Stimulated activated CD8-positive, alpha-beta memory T cell treated with anti-CD3 and anti-CD28 coated beads, Interleukin-4, amount 100 ng/mL, for 24 hours (primary cell): ENCODE results near the gene KIAA1549.
A peak's percentile ranks its signal among the peaks of the same experiment; 100 is the strongest.
"Not testable (repeated sequence)": the region's sequence is repeated elsewhere in the genome, so short reads cannot be mapped to it uniquely, and the experiment has no call there.

Experiments
- DNase-seq: peaks from one replicate; pipeline ENCODE4 v3.0.0-alpha.2; 2020; ENCODE audit warnings: low read depth

KIAA1549 gene

DNA sequence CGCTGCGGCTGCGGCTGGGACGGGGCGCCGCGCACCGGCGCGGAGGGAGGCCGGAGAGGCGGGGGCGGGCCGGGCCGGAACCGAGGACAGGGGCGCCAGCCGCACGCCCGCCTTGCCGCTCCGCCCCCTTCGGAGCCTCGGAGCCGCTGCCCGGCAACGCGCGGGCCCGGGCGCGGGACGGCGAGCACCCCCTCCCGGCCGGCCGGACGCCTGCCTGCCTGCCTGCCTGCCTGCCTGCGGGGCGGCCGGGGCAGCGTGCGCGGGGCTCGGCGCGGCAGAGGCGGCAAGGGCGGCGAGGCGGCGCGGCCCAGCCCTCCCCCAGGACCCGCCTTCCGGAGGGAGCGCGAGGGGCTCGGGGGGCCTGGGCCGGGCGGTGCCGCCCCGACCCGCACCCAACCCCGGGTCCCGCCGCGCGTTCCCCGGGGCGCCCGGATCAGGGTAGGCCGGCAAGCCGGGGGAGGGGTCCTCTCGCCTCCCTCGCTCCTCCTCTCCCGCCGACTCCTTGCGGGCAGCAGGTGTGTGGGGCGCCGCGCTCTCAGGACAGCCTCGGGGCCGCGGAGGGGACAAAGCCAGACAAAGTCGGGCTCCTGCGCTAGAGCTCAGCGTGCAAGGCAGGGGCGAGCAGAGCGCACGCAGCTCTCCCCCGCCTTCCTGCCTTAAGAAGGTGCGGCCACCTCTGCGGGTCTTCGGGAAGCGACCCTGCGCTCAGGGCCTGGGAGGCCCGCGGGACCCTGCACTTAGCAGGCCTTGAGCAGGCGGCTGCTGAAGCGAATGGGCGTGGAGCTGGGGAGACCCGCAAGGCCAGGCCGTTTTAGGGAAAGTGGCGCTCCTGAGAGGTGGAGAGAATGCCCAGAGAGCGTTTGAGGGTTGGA, at the start of gene KIAA1549:
TSS of gene KIAA1549 (minus strand) at position 58 of the 872 bp plus-strand sequence. CDS start 120 bp downstream, outside the sequence.
- peak; percentile 34 for DNase-seq

DNA sequence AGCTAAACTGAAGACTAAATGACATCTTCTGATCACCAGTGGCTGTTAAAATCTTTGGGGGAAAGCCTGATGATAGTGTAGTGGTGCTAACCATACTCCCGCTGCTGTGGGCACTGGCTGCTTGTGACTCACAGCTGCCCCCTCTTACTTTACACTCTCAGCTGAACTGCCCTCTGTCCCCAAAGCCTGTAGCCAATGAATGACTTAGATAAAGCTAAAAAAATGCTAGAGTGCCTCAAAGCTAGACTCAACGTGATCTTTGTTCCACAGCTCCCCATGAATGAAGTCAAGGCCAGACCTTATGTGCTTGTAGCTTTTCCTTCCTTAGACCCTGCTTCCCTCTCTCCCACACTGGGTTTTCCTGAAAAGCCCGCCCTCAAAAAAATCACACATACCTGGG, 48.2 kb upstream of the KIAA1549 start:
- DNase-seq = no peak

DNA sequence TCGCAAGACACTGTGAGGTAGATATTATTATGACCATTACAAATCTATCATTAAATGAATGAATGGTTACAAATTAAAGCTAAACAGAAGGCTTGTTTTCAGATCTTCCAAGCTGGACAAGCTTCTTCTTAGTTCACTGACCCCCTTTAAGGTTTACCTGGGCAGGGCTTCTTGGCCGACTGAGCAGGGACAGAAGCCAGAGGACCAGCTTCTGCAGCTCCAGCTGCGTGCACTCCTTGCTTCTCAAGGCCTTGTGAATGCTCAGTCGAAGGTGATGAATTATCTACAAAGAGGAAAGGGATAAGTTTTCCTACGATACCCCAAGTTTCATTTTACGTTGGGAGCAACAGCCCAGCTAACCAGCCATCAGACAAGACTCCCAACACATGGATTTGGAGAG, 45.4 kb upstream of the KIAA1549 start:
- DNase-seq = no peak

DNA sequence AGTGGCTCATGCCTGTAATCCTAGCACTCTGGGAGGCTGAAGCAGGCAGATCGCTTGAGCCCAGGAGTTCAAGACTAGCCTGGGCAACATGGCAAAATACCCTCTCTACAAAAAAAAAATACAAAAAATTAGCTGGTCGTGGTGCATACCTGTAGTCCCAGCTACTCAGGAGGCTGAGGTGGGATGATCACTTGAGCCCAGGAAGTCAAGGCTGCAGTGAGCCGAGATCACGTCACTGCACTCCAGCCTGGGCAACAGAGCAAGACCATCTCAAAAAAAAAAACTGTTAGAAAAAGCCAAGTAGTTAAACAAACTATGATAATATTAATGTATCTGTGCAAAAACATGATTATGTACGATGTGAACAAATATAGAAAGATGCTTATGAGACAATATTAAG, 44.7 kb upstream of the KIAA1549 start:
- DNase-seq = not testable (repeated sequence)

DNA sequence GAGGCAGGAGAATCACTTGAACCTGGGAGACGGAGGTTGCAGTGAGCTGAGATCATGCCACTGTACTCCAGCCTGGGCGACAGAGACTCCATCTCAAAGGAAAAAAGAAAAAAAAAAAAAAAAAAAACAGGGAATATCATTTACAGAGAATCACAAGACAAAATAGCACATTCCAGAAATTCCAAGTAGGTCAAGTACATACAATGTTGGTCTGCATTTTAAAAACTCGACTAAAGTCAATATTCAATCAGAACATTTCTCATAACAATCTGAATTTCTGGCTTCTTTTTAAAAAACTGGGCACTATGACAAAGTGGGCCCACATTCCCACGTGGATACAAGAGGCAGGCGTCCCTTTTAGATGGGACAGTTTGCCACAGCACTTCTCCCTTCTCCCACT, 41.9 kb upstream of the KIAA1549 start:
- DNase-seq = no peak

DNA sequence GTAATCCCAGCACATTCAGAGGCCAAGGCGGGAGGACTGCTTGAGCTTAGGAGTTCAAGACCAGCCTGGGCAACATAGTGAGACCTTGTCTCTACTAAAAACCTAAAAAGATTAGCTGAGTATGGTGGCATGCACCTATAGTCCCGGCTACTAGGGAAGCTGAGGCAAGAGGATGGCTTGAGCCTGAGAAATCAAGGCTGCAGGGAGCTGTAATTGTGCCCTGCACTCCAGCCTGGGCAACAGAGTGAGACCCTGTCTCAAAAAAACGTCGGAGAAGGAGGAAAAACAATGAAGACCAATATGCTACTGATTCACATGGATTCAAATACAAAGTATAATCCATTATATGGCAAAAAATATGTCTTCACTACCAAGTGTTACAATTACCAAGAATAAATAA, 41.1 kb upstream of the KIAA1549 start:
- DNase-seq = no peak

DNA sequence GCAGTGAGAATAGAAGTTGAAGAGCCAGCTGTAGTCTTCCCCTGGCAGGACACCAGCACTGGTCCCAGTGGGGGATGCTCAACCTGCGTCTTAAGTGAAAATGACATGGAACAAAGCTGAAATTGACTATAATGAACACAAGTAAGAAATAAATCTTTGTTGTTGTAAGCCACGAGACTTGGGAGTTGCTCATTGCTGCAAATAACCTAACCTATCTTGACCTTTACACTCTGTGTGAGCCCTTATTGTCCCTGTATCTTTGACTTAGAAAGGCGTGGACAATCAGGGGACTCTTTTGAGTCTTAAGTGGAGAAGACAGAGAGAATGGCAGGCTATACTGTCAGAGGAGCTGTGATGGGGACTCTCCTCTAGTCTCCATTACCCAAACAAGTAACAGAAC, 37.7 kb upstream of the KIAA1549 start:
- DNase-seq = no peak

DNA sequence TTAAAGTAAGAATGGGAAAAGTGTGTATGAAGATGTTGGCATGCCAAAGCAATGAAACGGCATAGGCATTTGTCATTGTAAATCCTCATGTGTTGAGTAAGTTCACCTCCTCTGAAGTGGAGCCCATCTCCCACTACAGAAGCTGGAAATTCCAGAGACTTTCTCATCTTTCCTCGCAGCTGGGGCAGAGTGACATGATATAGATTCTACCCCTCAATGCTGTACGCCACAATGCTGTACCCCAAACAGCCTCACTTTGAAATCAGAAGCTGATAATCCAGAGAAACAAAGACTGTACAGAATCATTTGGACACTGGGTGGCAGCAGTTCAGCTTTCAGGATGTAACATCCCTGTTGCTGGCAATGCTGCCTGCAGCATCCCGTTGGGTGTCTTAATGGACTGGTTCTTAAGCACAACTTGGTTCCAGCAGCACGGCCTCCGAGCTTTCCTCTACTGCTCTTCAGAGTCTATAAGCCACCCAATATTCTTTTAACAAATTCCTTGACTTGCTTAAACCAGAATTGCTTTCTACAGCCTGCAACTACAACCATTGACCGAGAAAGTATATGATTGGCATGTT, 35.8 kb upstream of the KIAA1549 start:
- peak; percentile 35 for DNase-seq

DNA sequence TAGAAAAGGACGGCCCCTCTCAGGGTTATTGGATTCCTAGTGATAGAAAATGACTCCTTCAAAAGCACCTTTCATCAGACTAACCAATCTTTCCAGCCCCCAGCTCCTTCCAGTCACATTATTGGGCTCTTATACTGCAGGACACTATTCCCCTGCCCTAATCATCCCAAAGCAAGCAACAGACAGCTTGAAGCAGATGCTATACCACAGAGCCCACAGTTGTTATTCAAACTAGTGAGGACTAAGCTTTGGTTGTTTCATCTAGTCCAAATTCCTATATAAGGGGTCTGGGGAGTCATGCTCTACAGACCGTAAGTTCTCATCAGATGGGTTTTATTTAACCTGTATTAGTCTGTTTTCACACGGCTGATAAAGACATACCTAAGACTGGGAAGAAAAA, 30.2 kb upstream of the KIAA1549 start:
- DNase-seq = no peak

DNA sequence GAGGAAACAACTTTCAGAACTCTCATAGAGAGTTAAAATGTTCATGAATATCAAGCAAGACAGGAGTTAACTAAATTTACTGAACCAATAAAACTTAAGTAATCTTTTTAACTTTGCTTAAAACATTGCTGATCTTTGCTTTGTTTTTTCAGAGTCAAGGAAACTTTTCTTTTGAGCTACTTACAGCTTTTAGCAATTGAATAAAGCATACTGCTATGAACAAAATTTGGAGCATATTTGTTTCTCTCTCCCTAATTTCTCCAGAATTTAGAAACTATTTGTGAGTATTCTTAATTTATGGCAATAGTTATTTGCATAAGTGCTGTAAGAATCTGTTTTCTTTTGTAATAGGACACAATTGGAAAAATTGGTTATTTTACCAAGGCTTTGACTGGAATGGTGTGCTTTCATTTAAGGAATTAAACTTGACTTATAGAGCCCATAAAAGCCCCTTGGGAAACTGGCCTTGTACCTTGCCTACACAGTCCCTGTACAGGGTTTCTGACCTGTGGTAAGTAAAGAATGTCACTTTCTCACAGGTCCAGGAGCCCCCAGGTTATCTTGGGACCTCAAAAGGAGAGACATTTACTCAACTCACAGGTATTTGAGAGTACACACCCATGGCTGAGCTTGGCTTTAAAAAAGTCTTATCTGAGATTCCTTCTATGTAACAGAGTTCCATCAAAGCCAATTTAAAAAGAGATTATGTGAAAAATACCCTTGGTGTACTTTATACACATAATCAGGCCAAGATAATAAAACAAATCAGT, 23.3 kb upstream of the KIAA1549 start:
- DNase-seq = no peak

DNA sequence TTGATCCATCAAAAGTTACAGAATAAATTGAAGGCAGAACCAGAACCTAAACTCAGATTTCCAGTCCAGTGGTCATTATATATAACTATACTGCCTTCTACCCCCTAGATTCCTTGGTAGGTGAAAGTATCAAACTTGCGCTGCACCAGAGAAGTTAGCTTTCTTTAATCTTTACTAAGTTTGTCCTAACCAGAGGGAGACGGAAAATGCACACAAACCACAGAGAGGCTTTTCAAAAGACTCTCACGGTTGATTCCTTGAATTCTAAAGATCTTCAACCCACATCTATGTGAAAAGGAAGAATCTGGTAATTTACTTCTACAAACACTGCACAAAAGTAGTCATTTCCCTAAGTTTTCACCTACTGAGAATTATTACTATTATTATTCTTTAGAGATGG, 18.2 kb upstream of the KIAA1549 start:
- DNase-seq = no peak

DNA sequence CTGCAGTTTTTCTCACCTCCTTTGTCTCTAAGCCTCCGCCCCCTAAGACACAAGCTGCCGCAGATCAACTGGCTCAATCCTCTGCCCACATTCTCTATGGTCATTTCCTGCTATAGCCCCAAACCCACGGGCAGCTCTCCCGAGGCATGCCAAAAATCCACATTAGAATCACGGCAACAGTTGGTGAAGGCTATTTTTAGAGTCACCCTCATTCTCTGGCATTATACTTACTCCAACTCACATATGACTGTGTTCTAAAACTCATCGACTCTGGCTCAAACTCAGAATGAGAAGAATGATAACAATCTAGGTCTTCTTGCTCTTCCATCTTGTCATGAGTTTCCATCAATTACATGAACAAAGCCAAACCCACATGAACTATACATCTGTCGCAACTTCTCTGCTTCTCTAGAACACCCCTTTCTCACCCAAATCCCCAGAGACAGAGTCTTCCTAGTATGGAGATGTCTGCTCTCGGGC, 10.9 kb upstream of the KIAA1549 start:
- no peak for DNase-seq

DNA sequence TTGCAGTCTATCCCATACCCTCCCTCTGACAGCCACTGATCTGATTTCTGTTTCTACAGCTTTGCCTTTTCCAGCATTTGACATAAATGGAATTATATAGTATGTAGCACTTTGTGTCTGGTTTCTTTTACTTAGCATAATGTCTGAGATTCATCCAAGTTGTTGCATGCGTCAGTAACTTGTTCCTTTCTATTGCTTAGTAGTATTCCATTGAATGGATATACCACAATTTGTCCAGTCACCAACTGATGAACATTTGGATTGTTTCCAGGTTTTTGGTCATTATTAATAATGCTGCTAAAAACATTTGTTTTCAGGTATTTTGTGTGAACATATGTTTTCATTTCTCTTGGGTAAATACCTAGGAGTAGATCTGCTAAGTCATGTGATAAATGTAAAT, 6.5 kb upstream of the KIAA1549 start:
- no peak for DNase-seq

DNA sequence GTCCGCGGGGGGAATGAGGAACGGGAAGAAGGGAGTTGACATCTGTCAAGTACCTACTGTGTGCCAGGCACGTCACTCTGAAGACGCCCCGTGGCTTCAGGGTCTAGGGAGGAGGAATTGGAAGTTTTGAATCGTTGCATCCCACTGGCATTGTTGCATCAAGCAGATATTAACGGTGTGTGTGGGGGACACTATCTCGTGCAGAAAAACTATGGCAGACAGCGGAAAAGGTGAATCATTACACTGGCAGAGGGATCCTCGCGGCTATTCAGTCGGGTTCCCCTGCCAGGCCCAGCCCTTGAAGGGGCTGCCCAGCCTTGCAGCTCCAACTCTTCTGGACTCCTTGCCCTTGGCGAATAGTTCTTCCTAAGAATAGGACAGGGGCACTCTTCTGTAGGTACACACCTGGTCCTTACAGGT, 1.0 kb upstream of the KIAA1549 start:
- DNase-seq = no peak

DNA sequence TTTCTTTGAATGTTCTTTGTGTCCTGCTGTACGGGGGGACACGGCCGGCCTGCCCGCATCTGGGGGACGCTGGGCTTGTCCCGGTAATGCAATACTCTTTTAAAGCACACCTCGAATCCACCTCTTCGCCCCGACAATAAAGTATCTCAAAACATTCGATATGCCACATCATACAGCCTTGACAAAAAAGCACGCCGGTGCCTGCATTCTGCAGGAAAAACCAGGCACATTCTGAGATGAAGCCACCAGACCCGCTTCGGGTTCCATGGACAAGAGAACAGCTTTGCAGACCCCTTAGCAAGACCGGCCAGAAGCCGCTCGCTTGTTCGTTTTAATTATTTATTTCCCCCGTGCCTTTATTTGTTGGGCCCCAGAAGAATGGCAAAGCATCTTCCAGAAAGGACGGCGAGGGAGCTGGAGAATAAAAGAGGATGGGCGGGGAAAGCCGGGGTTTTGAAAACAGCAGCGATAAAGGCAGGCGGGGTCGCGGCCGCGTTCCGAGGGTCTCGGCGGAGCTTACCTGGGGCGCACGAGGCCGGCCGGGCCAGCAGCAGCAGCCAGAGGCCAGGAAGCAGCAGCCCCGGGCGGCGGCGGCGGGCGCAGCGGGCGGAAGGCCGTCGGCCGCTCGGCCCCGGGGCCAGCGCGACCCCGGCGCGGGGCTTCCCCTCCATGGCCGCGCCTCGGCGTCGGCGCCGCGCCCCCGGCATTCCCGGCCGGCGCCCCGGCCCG, 462 bp downstream of the KIAA1549 start:
- no peak for DNase-seq

DNA sequence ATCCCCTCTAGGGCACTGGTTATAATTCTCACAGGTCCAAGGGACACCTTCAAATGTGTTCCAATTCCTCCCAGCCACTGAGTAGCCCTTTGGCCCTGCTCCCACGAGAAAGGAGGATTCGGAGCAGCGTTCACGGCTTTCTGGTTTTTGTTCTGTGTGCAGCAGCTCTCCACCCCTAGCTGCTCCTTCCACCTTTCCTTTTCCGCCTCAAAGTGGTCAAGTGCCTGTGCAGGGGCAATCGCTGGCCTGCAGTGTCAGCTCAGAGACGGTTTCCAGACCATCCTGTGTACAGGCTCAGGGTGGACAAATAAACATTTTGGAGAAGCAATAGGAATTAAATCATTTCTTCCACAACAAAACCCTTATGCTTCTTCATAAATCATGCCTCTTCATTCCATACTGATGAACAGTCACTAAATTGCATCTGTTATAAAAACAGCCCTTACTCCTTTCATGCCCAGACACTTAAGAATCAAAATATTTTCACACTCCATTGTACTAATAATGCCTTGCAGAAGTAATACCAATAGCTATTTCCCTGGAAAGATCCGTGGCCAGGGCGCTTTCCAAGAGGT, 1.1 kb downstream of the KIAA1549 start:
- DNase-seq = no peak

DNA sequence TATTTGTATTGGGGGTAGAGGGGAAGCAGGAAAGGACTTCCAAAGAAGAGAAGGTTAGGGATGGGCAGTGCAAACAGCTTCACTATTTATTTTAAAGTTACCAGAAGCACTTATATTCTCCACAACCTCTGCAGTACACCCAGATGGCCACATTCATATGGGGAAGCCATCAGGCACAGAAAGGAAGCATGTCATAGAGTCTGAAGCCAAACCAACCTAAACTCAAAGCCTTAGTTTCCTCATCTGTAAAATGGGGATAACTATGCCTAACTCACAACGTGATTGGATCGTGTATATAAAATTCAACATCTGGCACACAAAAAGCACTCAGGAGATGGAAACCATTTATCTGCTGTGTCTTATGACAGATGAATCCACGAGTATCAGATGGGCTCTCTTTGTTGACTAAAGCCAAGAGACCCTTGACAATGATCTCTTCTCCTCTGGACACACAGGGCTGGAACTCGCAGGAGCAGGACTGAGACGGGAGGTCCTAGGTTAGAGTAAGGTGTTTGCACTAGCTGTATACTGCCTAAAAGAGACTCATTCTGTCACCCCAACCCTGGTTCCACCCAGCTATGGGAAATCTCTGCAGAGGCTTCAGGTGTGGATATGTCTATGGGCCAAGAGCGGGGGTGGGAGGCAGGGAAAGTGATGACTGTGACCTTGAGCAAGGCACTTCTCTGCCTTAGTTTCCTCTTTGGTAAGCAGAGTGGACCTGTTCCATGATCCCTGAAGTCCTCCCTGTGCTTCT, 1.8 kb downstream of the KIAA1549 start:
- no peak for DNase-seq

DNA sequence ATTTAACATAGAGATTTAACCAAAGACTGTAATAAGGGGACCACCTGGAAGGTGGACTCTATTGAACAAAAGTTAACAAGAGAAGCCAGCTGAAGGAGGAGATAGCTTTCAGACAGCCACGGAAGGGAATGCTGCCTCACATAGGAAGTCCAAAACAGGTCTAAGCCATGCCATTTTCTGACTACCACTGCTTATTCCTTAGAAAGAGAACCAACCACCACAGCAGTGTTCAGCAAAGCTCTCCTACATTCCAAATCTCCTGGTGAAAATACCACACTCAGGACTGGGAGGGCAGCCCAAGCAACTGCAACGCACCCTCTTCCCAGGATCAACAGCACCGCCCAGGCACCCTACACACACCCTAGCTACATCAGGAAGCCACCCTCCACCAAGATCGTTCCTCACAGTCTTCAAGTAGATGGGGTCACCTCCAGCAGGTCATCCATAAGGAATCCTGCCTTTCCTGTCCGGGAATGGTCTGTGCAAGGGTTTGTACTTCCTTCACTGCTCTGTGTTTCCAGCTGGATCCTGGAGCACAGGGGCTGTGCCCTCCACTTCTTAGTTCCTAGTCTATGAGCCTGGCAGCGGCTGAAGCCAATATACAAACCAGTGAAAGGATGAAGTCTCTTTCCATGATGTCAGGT, 2.5 kb downstream of the KIAA1549 start:
- DNase-seq = no peak

DNA sequence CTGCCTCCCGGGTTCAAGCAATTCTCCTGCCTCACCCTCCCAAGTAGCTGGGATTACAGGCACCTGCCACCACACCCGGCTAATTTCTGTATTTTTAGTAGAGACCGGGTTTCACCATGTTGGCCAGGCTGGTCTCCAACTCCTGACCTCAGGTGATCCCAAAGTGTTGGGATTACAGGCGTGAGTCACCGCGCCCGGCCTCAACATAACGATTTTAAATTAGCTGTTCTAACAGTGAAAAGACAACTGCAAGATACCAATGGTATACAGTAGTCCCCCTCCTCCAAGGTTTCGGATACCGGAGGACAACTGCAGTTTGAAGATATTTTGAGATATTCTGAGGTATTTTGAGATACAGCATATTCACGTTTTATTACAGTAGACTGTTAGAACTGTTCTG, 5.0 kb downstream of the KIAA1549 start:
- DNase-seq = not testable (repeated sequence)

DNA sequence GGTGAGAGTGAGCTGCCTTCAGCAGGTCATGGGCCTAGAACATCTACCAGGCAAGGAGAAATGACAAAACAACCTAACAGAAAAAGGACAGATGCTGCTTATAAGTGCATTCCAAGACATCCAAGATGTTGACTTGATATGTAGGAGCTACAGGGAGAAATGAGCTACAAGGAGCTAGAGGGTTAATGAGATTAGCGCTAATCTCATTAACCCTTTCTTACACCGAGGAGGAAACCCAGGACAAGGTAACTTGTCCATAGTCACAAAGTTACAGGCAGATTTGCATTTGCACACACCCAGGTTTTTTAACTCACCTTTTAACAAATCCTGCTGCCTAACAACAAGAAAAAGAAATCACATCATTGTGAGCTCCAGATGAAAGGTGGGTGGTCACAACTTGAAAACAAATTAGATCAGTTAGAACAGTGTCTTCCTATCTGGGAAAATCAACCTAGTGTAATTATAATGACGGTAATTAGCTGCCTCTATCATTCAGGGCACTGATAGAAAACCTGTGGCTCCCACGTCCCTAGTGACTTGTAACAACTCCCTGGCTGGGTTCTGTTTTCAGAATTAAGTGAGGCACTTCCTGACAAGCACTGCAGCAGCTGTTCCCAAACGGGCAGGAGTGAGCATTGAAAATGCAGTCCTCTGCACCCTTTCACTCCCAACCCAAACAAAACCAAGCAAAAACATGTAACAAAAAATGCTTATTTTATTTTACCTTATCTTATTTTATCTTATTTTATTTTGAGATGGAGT, 5.7 kb downstream of the KIAA1549 start:
- DNase-seq = no peak
